SIG-M5 treated with dmso at 0.1 percent for 504 hours (cell line): ENCODE measurements around the gene FBXO10.

Source experiments
- DNase-seq: peaks from one replicate; lab custom pipeline; 2025; ENCODE audit not compliant: unreplicated experiment; lab: John Stamatoyannopoulos, UW

FBXO10 gene

DNA sequence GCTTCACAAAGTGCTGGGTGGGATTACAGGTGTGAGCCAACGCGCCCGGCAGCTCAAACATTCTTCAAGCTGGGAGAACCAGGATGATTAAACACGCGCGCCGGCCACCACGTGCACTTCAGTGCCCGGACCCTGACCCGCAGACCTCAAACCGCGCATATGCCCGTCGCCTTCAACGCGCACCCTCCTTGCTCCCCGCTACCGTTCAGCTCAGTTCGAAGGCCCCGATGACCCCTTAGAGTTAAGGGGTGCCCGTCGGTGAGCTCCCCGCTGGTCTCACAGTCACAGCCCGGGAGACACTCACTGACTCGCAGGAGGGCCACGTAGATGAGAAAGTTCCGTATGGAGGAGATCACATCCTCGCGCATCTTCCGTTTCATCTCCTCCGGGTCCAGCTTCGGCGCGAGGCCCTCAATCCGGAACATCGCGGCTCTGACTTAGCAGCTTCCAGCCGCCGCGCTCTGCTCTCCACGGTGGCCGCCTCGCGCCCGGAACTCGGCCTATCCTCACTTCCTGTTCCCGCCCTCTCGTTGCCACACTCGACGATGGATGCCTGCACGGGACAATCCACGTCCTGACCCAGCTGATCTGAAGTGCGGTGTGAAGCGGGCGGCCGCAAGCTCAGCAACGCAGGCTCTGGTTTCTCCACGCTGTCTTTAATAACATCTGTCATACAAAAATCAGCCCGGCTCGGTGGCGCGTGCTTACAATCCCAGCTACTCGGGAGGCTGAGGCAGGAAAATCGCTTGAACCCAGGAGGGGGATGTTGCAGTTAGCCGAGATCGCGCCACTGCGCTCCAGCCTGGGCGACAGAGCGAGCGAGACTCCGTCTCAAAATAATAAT, 16.1 kb upstream of the FBXO10 start, which contains the start of gene TOMM5:
TSS of gene TOMM5 (minus strand) at position 490 of the 844 bp plus-strand sequence. CDS start at position 425, 65 bp downstream.
- peak; percentile 90 for DNase-seq

DNA sequence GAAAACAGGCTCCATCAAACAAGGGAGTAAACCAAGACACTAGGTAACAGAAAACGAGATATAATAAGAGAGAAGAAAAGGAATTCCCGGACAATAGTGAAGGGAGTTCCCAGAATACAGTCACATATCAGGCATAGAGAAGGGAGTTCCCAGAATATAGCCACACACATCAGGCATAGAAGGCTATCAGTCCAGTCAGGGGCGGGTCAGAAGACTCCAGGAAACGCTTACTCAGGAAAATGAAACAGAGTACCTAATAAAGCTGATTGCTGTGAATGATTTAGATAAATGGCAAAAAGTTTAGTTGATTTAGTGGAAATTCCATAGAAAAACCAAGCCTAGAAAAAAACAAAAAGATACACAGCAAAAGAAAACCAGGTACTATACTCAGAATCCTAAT, 11.3 kb upstream of the FBXO10 start:
- DNase-seq: no peak

DNA sequence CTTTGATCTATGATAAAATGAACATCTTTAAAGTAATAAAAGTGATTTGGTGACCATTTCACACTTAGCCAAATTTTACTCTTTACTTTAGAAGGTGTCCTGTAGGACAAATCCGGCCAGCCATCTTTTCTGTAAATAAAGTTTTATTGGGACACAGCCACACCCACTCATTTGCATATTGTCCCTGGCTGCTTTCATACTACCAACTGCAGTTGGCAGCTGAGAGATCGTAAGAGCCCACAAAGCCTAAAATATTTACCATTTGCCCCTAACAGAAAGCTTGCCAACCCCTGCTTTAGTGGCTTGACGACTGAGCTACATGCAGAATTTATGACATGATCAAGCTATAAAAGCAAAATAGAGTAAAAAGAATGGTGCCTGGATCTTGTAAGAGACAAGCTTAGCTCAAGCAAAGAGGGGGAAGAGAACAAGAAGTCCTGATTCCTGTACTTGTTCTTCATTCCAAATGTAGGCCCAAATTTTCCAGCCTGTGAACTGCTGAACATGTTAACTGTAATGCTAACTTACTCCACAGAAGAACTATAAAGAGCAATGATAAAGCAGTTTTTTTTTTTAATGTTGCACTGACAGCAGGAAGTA, 7.4 kb upstream of the FBXO10 start:
- no peak for DNase-seq

DNA sequence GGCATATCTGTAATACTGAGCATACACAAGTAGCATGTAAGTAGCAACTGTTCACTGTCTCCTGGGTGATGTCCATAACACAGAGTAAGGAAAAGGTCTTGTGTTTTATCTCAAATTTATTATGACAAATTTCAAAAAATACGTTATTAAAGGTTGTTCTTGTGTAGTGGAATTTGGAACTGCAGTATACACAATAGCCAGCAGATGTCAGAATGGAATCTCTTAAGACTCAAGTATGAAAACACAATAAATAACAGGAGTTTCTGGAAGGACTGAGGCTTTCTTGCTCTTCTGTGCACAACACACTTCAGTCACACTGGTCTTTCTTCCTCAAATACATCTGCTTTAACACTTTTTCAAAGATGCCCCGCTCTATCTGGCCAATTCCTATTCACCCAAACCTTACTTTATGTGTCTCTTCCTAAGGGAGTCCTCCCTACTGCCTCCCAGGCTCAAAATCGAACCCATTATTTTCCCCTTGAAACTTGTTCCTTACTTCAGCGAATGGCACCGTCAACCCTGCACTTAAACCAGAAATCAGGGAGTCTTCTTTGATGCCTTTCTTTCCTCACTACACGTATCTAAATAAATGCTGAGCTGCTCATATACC, 6.5 kb upstream of the FBXO10 start:
- peak; percentile 47 for DNase-seq

DNA sequence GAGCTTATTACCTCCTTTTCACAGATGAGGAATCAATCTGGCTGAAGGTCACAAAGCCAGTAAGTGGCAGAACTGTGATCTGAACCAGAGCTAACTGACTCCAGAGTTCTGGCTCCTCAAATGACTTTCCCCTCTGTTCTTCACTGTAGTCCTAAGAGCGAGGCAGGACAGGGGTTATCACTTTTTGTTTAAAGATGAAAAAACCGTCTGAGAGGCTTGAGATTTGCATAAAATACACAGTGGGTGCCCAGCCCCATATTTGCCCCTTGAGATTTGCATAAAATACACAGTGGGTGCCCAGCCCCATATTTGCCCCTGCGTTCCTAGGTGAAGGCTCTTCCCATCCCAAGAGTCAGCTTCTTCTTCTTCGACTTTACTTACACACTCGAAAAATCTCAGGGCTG, 667 bp downstream of the FBXO10 start:
- DNase-seq: no peak

DNA sequence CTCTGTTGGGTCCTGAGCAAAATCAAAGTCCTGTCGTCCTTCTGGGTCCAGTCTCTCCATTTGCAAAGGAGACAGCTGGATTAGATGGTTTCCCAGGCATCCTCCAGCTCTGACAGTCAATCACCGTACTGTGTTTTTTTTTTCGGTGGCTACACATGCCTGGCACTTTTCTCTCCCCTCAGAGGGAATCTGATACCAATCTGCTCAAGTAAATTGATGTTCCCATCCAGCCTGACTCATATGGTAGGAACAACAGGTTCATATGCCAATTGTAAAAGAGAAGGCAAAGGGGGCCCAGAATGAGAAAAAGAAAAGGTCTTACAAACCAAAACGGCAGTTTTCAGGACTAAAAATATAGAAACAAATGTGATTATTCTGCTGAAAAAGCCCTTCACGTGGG, 1.2 kb downstream of the FBXO10 start:
- DNase-seq: no peak

DNA sequence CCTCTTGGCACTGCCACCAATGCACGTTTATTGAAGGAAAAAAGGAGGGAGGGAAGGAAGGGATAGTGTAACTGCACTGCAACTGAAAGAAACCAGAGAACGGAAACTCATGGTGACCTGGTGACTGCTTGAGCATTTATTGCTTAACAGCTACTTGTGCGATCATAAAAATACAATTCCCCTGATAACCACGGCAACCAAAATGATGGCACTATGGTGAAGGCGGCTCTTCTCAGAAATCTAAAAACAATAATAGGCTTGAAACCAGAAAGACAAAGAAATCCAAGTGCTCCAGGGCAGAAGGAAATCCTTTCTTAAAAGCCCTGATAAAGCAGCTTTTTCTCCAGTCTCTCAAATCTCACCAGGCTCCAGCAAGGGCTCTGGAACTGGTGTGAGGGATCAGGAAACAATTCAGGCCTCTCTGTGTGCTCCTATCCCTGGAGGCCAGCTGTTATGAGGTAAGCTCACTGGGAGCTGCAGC, 1.9 kb downstream of the FBXO10 start:
- peak; percentile 31 for DNase-seq

DNA sequence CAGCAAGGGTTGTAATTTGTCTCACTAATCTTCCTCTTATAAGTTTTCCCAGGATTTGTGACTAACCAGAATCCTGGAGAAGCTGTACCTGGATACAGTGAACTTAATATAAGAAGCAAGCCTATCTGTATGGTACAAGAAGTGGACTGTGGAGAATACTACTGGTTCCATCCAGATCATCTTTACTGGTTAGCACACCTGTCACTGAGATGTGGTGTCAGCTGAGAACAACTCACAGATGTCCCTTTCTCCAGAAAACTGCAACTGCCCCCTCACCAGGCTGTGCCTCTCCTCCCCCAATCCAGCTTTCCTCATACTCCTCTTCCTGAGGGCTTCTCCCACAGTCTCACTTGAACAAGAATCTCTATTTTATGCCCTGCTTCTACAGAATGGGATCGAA, 4.9 kb downstream of the FBXO10 start:
- DNase-seq: no peak

DNA sequence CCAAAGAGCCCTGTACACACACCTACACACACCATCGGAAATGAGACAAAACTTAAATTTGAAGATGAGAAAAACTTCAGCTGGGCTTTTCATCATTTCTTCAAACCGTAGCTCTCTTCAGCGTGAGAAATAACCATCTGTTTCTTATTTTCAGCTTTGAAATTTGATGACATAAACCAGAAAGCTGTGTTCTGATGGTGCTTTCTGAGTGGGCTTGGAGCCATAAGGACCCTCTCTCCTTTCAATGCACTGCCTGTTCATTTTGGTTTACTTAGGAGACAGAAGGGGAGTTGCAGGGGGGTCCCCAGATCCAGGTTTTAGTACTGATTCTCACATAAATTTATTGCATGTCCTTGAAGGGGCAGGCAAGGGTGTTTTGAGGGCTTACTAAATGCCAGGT, 9.5 kb downstream of the FBXO10 start:
- no peak for DNase-seq

DNA sequence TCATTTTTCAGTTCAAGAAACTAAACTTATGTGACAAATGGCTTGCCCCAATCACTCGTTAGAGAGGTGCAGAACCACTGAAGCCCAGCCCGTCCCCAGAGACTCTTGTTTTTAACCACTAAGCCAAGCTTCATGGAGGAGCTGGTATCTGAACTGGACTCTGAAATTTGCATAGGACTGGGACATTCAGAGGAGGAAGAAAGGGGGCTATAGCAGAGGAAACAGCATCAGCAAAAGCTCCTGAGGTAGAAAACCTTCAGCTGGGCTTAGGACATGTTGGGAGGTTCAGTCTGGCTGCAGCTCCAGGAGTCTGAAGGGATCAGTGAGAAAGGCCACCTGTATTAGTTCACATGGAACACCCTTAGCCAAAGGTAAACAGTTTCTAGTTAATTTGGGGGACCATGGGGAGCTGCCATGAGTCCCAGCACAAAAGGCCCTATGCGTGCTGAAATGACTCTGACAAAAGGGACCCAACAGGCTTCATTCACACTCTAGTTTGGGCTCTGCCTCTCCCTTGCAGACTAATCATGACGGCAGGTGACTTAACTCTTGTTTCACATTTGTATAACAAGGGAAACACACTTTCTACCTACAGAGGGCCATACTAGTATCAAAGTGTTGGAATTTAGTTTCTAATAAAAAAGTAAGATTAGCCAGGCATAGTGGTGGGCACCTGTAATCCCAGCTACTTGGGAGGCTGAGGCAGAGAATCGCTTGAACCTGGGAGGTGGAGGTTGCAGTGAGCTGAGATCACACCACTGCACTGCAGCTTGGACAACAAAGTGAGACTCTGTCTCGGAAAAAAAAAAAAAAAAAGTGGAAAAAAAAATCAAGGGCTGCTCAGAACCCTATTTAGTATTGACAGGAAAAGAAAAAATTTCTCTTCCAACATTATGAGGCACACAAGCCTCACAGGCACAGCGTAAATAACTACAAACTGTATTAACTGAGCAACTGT, 10.2 kb downstream of the FBXO10 start:
- no peak for DNase-seq

DNA sequence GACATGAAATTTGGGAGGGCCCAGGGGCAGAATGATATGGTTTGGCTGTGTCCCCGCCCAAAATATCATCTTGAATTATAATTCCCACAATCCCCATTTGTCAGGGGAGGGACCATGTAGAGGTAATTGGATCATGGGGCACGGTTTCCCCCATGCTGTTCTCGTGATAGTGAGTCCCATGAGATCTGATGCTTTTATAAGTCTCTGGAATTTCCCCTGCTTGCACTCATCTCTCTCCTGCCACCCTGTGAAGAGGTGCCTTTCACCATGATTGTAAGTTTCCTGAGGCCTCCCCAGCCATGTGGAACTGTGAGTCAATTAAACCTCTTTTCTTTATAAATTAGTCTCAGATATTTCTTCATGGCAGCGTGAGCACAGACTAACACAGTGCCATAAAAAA, 11.3 kb downstream of the FBXO10 start:
- DNase-seq: no peak

DNA sequence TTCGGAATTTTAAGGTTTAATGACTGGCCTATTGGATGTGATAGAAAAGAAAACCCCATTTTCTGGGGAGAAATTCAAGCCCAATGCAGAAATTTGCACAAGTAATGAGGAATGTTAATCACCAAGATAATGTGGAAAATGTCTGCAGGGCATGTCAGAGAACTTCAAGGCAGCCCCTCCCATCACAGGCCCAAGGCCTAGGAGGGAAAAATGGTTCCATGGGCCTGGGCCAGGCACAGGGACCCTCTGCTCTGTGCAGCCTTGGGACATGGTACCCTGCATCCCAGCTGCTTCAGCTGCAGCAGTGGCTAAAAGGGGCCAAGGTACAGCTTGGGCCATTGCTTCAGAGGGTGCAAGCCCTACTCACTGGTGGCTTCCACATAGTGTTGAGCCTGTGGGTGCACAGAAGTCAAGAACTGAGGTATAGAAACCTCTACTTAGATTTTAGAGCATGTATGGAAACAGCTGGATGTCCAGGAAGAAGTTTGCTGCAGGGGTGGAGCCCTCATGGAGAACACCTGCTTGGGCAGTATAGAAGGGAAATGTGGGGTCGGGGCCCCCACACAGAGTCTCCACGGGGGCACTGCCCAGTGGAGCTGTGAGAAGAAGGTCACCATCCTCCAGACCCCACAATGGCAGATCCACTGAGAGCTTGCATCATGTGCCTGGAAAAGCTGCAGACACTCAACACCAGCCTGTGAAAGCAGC, 12.2 kb downstream of the FBXO10 start:
- no peak for DNase-seq

DNA sequence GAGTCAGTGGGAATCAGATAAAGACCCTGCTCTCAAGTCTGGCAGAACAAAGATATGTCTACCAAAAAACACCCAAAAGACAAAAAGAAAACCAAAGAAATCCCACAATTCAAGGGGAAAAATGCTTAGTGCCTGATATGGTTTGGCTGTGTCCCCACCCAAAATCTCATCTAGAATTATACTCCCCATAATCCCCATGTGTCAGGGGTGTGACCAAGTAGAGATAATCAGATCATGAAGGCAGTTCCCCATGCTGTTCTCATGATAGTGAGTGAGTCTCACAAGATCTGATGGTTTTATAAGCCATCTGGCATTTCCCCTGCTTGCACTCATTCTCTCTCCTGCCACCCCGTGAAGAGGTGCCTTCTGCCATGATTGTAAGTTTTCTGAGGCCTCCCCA, 13.4 kb downstream of the FBXO10 start:
- DNase-seq: no peak

DNA sequence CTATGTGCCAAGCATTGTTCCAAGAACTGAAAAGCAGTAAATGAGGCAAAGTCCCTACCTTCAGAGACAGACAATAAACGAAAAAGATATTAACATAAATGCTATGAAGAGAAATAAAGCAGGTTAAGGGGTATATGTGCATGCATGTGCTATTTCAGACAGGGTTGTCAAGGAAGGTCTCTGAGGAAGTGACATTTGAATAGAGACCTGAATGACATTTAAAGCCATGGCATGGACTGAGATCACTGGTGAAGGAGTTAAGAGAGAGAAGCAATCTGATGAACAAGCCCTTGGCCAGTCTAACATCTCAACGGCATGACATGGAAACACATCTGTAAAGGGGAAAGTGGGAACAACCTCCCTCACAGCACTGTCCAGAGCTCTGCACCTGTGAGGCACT, 14.5 kb downstream of the FBXO10 start:
- no peak for DNase-seq

DNA sequence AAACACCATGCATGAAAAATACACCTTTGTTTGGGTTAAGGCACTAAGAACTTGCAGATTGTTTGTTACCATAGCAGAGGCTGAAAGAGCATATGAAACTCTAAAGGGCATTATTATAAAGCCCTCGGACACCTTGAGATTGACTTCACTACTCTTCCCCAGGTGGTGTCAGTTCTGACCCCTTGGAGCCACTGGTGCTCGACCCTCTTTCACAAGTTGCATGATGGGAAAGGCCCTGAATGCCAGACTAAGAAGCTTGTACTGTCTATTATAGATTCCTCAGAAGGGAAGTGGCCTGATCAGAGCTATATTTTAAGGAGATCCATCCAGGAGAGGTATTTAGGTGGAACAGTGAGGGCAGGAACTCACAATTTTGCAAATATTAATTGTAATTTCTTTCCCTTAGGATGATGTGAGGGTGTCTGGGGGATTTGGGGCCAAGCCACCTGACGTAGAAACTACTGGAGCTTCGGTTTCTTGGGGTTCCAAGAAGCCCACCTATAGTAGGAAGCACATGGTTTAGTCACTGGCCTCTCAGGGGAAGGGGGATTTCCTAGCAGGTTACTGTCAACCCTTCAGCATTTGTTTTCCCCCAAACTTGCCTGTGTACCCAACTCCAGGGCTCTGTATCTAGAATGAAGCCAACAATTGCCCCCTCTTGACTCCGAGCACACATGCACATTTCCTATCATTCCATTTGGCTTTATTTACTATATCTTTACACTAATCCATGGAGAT, 16.2 kb downstream of the FBXO10 start:
- no peak for DNase-seq

DNA sequence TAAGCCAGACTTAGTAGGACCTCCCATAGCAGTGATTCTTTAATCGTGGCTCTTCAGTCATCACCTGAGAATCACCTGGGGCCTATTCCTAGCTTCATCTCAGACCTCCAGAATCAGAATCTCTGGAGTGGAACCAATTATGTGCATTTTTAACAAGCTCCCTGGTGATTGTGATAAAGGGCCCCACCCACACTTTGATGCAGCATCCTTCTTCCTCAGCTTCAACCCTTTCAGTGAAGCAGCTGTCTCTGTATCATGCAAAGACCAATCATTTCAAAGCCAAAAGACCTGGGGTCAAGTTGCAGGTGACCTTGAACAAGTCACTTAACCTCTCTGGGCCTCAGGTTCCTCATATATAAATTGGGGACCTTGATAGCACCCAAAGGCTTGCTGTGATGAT, 17.1 kb downstream of the FBXO10 start:
- DNase-seq: no peak

DNA sequence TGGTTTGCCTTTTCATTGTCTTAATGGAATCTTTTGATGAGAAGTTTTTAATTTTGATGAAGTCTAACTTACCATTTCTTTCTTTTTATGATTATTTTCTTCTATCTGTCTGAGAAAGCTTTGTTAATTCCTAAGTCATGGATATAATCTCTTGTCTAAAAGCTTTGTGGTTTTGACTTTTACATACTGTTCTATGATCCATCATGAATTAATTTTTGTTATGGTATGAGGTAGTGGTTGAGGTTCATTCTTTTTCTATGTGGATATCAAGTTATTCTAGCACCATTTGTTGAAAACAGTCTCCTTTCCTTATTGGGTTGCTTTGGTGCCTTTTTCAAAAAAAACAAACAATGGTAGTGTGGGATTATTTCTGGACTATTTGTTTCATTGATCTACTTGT, 20.4 kb downstream of the FBXO10 start:
- no peak for DNase-seq

DNA sequence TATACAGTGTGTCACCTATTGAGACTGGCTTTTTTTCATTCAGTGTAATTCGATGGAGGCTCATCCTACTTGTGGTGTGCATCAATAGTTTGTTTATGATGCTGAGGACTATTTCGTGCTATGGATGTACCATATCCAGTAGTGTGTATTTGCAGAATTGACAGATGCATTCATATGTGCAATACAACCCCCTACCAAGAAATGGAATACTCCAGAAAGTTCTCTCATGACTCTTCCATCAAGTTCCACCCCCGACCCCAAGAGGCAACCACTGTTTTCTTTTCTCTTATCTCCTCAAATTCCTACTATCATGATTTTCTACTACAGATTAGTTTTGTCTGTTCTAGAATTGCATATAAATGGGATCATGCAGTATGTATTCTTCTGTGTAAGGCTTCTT, 21.9 kb downstream of the FBXO10 start:
- no peak for DNase-seq

DNA sequence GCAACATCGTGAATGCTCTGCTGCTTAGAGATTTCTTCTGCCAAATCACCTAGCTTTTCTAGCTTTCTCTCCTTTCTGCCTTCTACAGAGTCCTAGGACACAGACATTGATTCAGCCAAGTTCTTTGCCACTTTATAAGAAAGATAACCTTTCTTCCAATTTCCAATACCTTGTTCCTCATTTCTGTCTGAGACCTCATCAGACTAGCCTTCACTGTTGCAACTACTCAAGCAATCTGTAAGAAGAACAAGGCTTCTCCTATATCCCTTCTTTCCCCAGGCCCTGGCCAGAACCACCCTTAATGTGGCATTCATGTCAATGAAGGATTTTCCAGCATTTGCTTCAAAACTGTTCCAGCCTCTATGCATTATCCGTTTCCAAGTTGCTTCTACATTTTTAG, 24.3 kb downstream of the FBXO10 start:
- DNase-seq: peak; percentile 21

DNA sequence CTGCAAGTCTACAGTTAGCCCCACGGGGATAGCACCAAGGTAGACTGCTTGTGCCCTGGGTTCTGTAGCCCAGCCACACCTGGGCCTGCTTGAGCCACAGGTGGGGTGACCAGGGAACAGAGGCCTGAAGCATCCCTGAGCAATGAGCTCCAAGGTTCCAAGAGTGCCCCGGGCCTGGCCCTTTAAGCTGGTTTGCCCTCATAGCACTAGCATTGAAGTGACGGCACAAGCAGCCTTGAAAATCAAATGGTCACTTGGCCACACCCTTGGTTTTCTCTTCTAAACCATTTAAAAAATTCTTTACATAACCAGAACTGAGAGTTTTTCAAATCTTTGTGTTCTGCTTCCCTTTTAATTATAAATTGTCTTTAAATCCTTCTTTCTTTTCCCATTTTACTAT, 24.7 kb downstream of the FBXO10 start:
- no peak for DNase-seq
